Neural progenitor cell (in vitro differentiated cells): Measurements from ENCODE around the gene SOX9. TPM values are rescaled to one million over a fixed set of nuclear protein-coding genes. Genes with fewer than 3 reads are reported as not detected.

Experiments
- DNase-seq: peaks from one replicate; pipeline ENCODE4 v3.0.0-alpha.2; 2016; ENCODE audit warnings: low spot score
- H2AFZ ChIP-seq: fragments of 200-600 bp; sonication (generic); replicated peaks from 2 replicates; pipeline ENCODE4 v1.6.1; 2016; ENCODE audit warnings: antibody characterized with exemption
- H3F3A ChIP-seq: fragments of 200-600 bp; sonication (generic); 2 replicates; pipeline ENCODE4 v1.6.1; 2016; ENCODE audit warnings: antibody characterized with exemption, low read depth
- H3K27ac ChIP-seq: fragments of 200-600 bp; sonication (generic); 2 replicates; pipeline ENCODE4 v1.5.1; 2016; ENCODE audit warnings: mild to moderate bottlenecking
- H3K27me3 ChIP-seq: fragments of 200-600 bp; sonication (generic); 2 replicates; pipeline ENCODE4 v1.6.1; 2016; ENCODE audit warnings: mild to moderate bottlenecking, moderate library complexity
- H3K36me3 ChIP-seq: fragments of 200-600 bp; sonication (generic); 2 replicates; pipeline ENCODE4 v1.5.1; 2016
- H3K4me1 ChIP-seq: fragments of 200-600 bp; sonication (generic); 2 replicates; pipeline ENCODE4 v1.6.1; 2016; ENCODE audit warnings: mixed run types
- H3K4me2 ChIP-seq: fragments of 200-600 bp; sonication (generic); 2 replicates; pipeline ENCODE4 v1.6.1; 2016
- H3K4me3 ChIP-seq: fragments of 200-600 bp; sonication (generic); 2 replicates; pipeline ENCODE4 v1.5.1; 2016
- H3K79me2 ChIP-seq: fragments of 200-600 bp; sonication (generic); 2 replicates; pipeline ENCODE4 v1.6.1; 2016; ENCODE audit warnings: low read depth
- H3K9ac ChIP-seq: fragments of 200-600 bp; sonication (generic); 2 replicates; pipeline ENCODE4 v1.6.1; 2016
- H3K9me3 ChIP-seq: fragments of 200-600 bp; sonication (generic); 2 replicates; pipeline ENCODE4 v1.5.1; 2016; ENCODE audit warnings: low read depth
- H4K20me1 ChIP-seq: fragments of 200-600 bp; sonication (generic); 2 replicates; pipeline ENCODE4 v1.6.1; 2016; ENCODE audit warnings: low read depth
- H3K27ac Mint-ChIP-seq: 3 replicates; pipeline ENCODE4 v1.8.0; 2021; ENCODE audit warnings: mixed read lengths
- H3K27me3 Mint-ChIP-seq: 2 replicates; pipeline ENCODE4 v1.8.0; 2022; ENCODE audit warnings: low read depth, mild to moderate bottlenecking, inconsistent platforms, moderate library complexity, mixed read lengths; ENCODE audit not compliant: insufficient read depth
- H3K36me3 Mint-ChIP-seq: 3 replicates; pipeline ENCODE4 v1.8.0; 2021; ENCODE audit warnings: mixed read lengths
- H3K4me1 Mint-ChIP-seq: 3 replicates; pipeline ENCODE4 v1.8.0; 2021; ENCODE audit warnings: mixed read lengths
- H3K4me3 Mint-ChIP-seq: 3 replicates; pipeline ENCODE4 v1.8.0; 2021; ENCODE audit warnings: mild to moderate bottlenecking, moderate library complexity, mixed read lengths
- H3K9me3 Mint-ChIP-seq: 3 replicates; pipeline ENCODE4 v1.8.0; 2020; ENCODE audit warnings: mixed read lengths
- EZH2 ChIP-seq: fragments of 200-600 bp; sonication (generic); IDR thresholded peaks from 2 replicates; pipeline ENCODE4 v1.6.1; 2017; ENCODE audit warnings: antibody characterized with exemption, mild to moderate bottlenecking, moderate library complexity
- EZH2phosphoT487 ChIP-seq: fragments of 200-600 bp; sonication (generic); IDR thresholded peaks from 2 replicates; pipeline ENCODE4 v1.6.1; 2017; ENCODE audit warnings: antibody characterized with exemption
- total RNA-seq: library from RNA; depleted of rRNA; stranded (reverse); fragments of >200 nt; gene quantifications from 2 replicates; pipeline ENCODE4 v1.2.3, GENCODE V29; 2015; ENCODE audit warnings: low replicate concordance
- TF ChIP-seq, protein P1 (sequence below): fragments of 200-600 bp; sonication (generic); IDR thresholded peaks from 2 replicates; pipeline ENCODE4 v1.5.1; 2017; ENCODE audit warnings: antibody characterized with exemption, mild to moderate bottlenecking

SOX9 gene
- total RNA-seq, 1 donor from 2014 or later = 12.7 TPM

GRCh38 chr17:72113751-72114150 is 7.1 kb upstream of the SOX9 start:
- TF ChIP-seq, protein P1, sequence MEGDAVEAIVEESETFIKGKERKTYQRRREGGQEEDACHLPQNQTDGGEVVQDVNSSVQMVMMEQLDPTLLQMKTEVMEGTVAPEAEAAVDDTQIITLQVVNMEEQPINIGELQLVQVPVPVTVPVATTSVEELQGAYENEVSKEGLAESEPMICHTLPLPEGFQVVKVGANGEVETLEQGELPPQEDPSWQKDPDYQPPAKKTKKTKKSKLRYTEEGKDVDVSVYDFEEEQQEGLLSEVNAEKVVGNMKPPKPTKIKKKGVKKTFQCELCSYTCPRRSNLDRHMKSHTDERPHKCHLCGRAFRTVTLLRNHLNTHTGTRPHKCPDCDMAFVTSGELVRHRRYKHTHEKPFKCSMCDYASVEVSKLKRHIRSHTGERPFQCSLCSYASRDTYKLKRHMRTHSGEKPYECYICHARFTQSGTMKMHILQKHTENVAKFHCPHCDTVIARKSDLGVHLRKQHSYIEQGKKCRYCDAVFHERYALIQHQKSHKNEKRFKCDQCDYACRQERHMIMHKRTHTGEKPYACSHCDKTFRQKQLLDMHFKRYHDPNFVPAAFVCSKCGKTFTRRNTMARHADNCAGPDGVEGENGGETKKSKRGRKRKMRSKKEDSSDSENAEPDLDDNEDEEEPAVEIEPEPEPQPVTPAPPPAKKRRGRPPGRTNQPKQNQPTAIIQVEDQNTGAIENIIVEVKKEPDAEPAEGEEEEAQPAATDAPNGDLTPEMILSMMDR = no peak
- no peak for TF ChIP-seq EZH2
- TF ChIP-seq EZH2phosphoT487 = no peak
- peaks cover 10% of the 10 kb centered on the region for H4K20me1 ChIP-seq
- Mint-ChIP-seq H3K9me3 (no peaks in the 10 kb centered on the region), H3K4me3 (no peak overlapping the region), H3K36me3 (no peaks in the 10 kb centered on the region), H3K27me3 (peaks cover 39% of the 10 kb centered on the region), H3K27ac (no peak overlapping the region), H3K4me1 (peaks cover 41% of the 10 kb centered on the region)
- H3K9ac ChIP-seq = no peak overlapping the region
- no peak overlapping the region for H3K27ac ChIP-seq
- no peak overlapping the region for H3K4me2 ChIP-seq
- H3F3A ChIP-seq = no peaks in the 10 kb centered on the region
- H3K36me3 ChIP-seq = no peaks in the 10 kb centered on the region
- peaks cover 45% of the 10 kb centered on the region for H3K4me1 ChIP-seq
- no peak overlapping the region for H3K4me3 ChIP-seq
- H3K9me3 ChIP-seq = no peaks in the 10 kb centered on the region
- peaks cover 55% of the 10 kb centered on the region for H3K27me3 ChIP-seq
- no peak overlapping the region for H2AFZ ChIP-seq
- DNase-seq = no peak
- H3K79me2 ChIP-seq = no peaks in the 10 kb centered on the region

GRCh38 chr17:72115781-72116525 is 4.9 kb upstream of the SOX9 start:
- peak overlapping the region; percentile 87 for H3K4me3 Mint-ChIP-seq
- peaks cover 10% of the 10 kb centered on the region for H4K20me1 ChIP-seq
- H3K4me1 ChIP-seq = peaks cover 53% of the 10 kb centered on the region
- no peak overlapping the region for H3K27ac ChIP-seq
- H2AFZ ChIP-seq = peak overlapping the region; percentile 40
- no peak overlapping the region for H3K9ac ChIP-seq
- peaks cover 10% of the 10 kb centered on the region for H3F3A ChIP-seq
- H3K36me3 ChIP-seq = no peaks in the 10 kb centered on the region
- H3K27me3 Mint-ChIP-seq = peaks cover 55% of the 10 kb centered on the region
- no peaks in the 10 kb centered on the region for H3K36me3 Mint-ChIP-seq
- TF ChIP-seq EZH2 (no peak), EZH2phosphoT487 (no peak)
- TF ChIP-seq, protein P1 = no peak
- H3K9me3 ChIP-seq = no peaks in the 10 kb centered on the region
- H3K4me3 ChIP-seq = peak overlapping the region; percentile 43
- H3K79me2 ChIP-seq = no peaks in the 10 kb centered on the region
- peaks cover 72% of the 10 kb centered on the region for H3K27me3 ChIP-seq
- peak; percentile 59 for DNase-seq
- no peak overlapping the region for H3K27ac Mint-ChIP-seq
- H3K4me2 ChIP-seq = peak overlapping the region; percentile 96
- H3K9me3 Mint-ChIP-seq = no peaks in the 10 kb centered on the region
- H3K4me1 Mint-ChIP-seq = peaks cover 44% of the 10 kb centered on the region

- Histone ChIP-seq H3K4me1 (peaks cover 45% of the 10 kb centered on the region), H3K79me2 (peaks cover 9% of the 10 kb centered on the region), H3K36me3 (no peaks in the 10 kb centered on the region), H2AFZ (no peak overlapping the region), H3K27me3 (peaks cover 72% of the 10 kb centered on the region), H3K4me2 (peak overlapping the region; percentile 96), H3K4me3 (peak overlapping the region; percentile 43), H4K20me1 (peaks cover 16% of the 10 kb centered on the region), H3K27ac (no peak overlapping the region), H3K9ac (no peak overlapping the region), H3F3A (peaks cover 10% of the 10 kb centered on the region), H3K9me3 (no peaks in the 10 kb centered on the region)
- Mint-ChIP-seq H3K27ac (no peak overlapping the region), H3K4me3 (peak overlapping the region; percentile 87), H3K9me3 (no peaks in the 10 kb centered on the region), H3K4me1 (peaks cover 37% of the 10 kb centered on the region), H3K36me3 (no peaks in the 10 kb centered on the region), H3K27me3 (peaks cover 56% of the 10 kb centered on the region)
- DNase-seq = peak; percentile 48
- TF ChIP-seq EZH2 = peak; percentile 96
- TF ChIP-seq, protein P1 = no peak
- peak; percentile 96 for TF ChIP-seq EZH2phosphoT487
Observed at GRCh38 chr17:72116661-72117521, 3.9 kb upstream of the SOX9 start.
